ENCODE results near the gene TRIM52.

DNA sequence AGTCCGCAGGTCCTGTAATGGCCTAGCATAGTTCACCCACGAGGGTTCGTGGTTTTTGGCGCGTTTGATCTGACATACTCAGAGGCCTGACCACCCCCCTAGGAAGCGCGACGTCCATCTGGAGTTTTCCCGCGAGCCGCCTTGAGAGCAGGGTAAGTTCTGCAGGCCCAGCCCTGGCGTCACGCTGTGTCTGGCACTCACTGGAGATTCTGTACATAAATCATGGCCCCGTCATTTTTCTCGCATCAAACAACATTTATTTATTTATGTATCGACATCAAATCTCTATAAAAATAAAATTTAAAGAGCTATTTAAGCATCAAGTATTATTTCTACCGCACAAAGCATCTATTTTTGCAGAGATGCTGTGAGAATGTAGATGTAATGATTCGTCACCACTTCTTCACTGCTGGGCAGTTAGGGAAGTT lies 38.3 kb downstream of the TRIM52 start:
- TF ChIP-seq, protein P1, sequence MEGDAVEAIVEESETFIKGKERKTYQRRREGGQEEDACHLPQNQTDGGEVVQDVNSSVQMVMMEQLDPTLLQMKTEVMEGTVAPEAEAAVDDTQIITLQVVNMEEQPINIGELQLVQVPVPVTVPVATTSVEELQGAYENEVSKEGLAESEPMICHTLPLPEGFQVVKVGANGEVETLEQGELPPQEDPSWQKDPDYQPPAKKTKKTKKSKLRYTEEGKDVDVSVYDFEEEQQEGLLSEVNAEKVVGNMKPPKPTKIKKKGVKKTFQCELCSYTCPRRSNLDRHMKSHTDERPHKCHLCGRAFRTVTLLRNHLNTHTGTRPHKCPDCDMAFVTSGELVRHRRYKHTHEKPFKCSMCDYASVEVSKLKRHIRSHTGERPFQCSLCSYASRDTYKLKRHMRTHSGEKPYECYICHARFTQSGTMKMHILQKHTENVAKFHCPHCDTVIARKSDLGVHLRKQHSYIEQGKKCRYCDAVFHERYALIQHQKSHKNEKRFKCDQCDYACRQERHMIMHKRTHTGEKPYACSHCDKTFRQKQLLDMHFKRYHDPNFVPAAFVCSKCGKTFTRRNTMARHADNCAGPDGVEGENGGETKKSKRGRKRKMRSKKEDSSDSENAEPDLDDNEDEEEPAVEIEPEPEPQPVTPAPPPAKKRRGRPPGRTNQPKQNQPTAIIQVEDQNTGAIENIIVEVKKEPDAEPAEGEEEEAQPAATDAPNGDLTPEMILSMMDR (IDR thresholded peaks at IDR 0.05): peak in 2 of 4 experiments; percentile 29 to 36
- TF ChIP-seq POLR2A (IDR thresholded peaks at IDR 0.05) (no peak), POLR2AphosphoS5 (IDR thresholded peaks at IDR 0.05) (no peak)
